NCI-H1694 treated with DMSO at 0.1 percent for 48 hours (cell line): Measurements from ENCODE around the gene OAS2.

Source experiments
- DNase-seq: peaks from one replicate; lab custom pipeline; 2025; lab: John Stamatoyannopoulos, UW

OAS2 gene

DNA sequence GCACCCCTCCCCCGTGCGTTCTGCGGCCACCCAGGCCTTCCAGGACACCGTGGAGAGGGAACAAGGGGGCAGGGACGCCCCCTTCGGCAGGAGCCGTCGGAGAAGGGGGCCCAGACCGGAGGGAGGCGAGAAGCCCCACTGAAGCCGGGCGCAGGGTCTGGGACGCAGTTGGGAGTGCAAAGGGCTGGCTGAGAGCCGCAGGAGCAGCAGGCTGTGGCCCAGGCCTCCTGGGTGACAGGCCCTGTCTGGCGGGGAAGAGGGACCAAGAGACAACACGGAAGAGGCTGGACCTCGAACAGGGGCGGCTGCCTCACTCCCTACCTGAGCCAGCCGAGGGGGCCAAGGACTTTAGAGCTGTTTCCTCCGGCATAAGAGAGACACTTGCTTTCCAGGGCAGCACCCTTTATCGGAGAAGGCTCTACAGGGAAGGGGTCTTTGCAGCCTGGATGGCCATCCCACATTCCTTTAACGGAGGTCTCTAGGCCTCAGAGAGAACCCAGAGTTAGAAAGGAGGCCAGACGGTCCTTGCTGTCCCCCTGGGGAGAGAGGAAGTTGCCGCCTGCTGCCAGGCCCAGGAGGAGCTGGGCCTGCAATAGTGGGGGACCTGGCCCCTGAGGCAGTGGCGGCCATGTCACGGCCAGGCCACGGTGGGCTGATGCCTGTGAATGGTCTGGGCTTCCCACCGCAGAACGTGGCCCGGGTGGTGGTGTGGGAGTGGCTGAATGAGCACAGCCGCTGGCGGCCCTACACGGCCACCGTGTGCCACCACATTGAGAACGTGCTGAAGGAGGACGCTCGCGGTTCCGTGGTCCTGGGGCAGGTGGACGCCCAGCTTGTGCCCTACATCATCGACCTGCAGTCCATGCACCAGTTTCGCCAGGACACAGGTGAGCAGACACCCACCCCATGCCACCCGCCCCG lies 79.5 kb downstream of the OAS2 start:
- no peak for DNase-seq

- DNase-seq, result no peak
These were observed 80.2 kb downstream of the OAS2 start for GRCh38 chr12:113058553-113058952.

DNA sequence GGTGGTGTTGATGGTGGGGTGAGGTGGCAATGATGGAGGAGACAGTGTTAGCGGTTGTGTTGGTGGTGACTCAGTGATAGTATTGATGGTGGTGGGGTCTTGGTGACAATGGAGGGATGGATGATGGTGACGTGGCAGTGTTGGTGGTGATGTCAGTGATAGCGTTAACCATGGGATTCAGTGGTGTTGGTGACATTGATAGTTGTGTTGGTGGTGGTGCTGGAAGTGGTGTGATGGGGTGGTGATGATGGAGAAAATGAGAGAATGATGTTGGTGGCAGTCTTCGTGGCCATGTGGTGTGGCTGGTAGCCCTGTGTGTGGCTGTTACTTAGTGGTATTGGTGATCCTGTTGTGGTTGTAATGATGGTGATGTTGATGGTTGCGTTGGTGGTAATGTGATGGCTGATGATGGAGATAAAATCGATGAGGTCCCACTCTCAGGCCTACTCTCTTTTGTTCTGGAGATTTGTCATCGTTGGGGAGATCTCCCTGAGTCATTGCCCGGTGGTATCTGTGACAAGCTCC lies 80.8 kb downstream of the OAS2 start:
- DNase-seq, result no peak

DNA sequence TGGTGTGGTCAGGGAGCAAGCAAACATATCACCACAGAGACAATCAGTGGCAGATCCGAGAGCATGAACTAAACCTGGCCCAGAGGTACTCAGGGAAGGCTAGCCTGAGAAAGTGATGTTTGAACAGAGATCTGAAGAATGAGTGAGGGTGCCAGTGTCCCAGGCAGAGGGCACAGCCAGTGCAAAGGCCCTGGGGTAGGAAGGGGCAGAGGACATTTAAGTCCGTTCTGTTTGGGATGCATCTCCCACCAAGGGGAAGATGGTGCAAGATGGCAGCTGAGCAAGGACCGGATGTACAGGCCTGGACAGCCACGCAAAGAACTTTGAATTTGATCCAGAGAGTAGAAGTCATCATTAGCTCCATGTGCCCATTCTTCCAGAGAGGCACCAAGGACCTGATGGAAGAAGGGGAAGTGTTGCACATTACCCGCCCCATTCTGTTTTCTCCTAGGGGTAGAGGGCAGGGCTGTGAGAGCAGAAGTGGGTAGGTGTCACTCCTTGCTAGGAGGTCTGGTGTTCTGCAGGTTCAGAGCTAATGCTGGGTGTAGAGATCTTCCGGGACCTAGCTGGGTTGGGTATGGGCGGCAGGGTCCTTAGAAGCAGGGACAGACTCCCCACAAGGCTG lies 82.1 kb downstream of the OAS2 start:
- DNase-seq, result no peak

DNA sequence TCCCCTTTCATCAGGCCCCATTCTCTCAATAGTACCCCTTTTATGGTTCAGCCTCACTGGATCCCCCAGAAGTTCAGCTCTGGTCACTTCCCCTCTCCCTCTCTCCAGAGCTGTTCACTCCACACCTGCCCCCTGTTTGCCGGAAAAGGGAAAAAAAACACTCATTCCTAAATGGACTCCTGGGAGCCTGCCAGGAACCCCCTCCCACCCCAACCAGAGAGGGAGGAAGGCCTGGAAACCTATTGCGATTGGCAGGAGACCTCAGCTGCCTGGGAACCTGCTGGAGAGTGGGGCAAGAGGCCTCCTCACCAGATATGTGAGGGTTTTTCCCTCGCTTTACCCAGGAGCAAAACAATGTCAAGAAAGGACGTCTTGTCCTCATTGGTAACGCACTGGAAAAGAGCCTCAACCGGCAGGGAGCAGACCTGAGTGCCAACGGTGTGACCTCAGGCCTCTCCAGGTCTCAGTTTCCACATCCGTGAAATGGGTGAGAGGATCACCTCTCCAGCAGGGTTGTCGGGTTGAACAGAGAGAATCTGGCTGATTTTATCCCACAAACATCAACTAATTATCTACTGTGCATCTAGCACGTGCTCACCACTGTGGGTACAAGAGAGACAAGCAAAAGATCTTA lies 82.9 kb downstream of the OAS2 start:
- DNase-seq, result no peak
